RWPE2 (cell line): ENCODE data around the gene QRICH1.

Experiments used
- ATAC-seq: fragments of 200-7000 bp; cut with Tn5 transposase; 3 replicates; pipeline ENCODE4 v1.9.1; 2021; ENCODE audit warnings: low read depth
- DNase-seq: peaks from one replicate; pipeline ENCODE4 v3.0.0-alpha.2; 2020; ENCODE audit warnings: low spot score
- H3K27ac ChIP-seq: fragments of 450-650 bp; 2 replicates; pipeline ENCODE4 v1.5.1; 2017; ENCODE audit warnings: mild to moderate bottlenecking; ENCODE audit not compliant: poor library complexity, severe bottlenecking
- H3K27me3 ChIP-seq: fragments of 250-450 bp; sonication (Bioruptor Pico); 2 replicates; pipeline ENCODE4 v1.5.1; 2021; ENCODE audit warnings: mild to moderate bottlenecking, moderate library complexity; ENCODE audit not compliant: insufficient read depth, poor library complexity, severe bottlenecking
- H3K36me3 ChIP-seq: fragments of 250-450 bp; sonication (Bioruptor Pico); 2 replicates; pipeline ENCODE4 v1.5.1; 2020; ENCODE audit warnings: low read depth, mild to moderate bottlenecking, moderate library complexity
- H3K4me1 ChIP-seq: fragments of 250-450 bp; sonication (Bioruptor Pico); 2 replicates; pipeline ENCODE4 v1.5.1; 2021; ENCODE audit warnings: mild to moderate bottlenecking, moderate library complexity; ENCODE audit not compliant: insufficient read depth, poor library complexity, severe bottlenecking
- H3K4me3 ChIP-seq: fragments of 250-450 bp; sonication (Bioruptor Pico); 2 replicates; pipeline ENCODE4 v1.5.1; 2021; ENCODE audit warnings: mild to moderate bottlenecking, moderate library complexity; ENCODE audit not compliant: severe bottlenecking
- H3K9me3 ChIP-seq: fragments of 250-450 bp; sonication (Bioruptor Pico); 2 replicates; pipeline ENCODE4 v1.5.1; 2021; ENCODE audit warnings: mild to moderate bottlenecking, moderate library complexity; ENCODE audit not compliant: severe bottlenecking
- TF ChIP-seq, protein P1 (sequence below): fragments of 450-650 bp; IDR thresholded peaks from one replicate; pipeline ENCODE4 v1.5.1; 2017; ENCODE audit warnings: mild to moderate bottlenecking, moderate library complexity; ENCODE audit not compliant: poor library complexity, severe bottlenecking

Gene QRICH1

GRCh38 chr3:49022688-49023171 is 71.1 kb downstream of the QRICH1 start:
- H3K36me3 ChIP-seq, result peaks cover 49% of the 10 kb centered on the region
- peak overlapping the region; percentile 88 for H3K27ac ChIP-seq
- peaks cover 4% of the 10 kb centered on the region for H3K4me1 ChIP-seq

DNA sequence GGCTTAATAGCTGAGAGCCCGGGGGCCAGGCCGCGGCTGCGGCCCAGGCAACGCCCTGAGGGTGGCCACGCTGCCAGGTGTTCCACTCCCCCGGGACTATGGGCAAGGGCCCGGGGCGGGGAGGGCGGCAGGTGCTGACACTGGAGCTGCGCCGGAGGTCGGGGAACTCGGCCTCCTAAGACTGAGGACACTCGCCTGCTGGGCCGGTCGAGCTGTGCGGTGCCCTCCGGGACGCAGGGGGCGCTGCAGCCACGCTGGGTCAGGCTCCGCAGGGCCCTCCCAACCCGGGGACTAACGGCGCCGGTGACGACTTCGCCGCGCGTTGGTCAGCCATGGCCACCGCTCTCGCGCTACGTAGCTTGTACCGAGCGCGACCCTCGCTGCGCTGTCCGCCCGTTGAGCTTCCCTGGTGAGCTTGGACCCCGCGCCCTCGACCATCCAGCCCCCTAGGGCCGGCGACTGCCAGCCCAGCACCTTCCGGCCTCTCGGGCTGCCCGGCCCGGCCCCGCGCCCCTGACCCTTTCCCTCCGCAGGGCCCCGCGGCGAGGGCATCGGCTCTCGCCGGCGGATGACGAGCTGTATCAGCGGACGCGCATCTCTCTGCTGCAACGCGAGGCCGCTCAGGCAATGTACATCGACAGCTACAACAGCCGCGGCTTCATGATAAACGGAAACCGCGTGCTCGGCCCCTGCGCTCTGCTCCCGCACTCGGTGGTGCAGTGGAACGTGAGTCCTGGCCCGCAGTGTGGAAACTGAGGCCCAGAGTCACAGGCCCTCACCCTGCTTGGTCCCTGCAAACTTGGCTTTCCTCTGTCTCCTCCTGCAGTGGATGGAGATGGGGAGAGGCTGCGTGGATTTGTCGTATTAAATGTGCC is 71.8 kb downstream of the QRICH1 start, which contains the start of gene NDUFAF3:
Gene NDUFAF3 (plus strand): TSS at position 309 of the 875 bp plus-strand sequence. CDS start 24 bp downstream, at position 333.
- H3K9me3 ChIP-seq, result no peaks in the 10 kb centered on the region
- peaks cover 43% of the 10 kb centered on the region for H3K36me3 ChIP-seq
- no peaks in the 10 kb centered on the region for H3K27me3 ChIP-seq
- H3K27ac ChIP-seq, result peak within 1 kb of the TSS; percentile 88
- ATAC-seq (peak; percentile 71), DNase-seq (peak; percentile 96)
- H3K4me1 ChIP-seq, result peaks cover 4% of the 10 kb centered on the region
- TF ChIP-seq, protein P1, sequence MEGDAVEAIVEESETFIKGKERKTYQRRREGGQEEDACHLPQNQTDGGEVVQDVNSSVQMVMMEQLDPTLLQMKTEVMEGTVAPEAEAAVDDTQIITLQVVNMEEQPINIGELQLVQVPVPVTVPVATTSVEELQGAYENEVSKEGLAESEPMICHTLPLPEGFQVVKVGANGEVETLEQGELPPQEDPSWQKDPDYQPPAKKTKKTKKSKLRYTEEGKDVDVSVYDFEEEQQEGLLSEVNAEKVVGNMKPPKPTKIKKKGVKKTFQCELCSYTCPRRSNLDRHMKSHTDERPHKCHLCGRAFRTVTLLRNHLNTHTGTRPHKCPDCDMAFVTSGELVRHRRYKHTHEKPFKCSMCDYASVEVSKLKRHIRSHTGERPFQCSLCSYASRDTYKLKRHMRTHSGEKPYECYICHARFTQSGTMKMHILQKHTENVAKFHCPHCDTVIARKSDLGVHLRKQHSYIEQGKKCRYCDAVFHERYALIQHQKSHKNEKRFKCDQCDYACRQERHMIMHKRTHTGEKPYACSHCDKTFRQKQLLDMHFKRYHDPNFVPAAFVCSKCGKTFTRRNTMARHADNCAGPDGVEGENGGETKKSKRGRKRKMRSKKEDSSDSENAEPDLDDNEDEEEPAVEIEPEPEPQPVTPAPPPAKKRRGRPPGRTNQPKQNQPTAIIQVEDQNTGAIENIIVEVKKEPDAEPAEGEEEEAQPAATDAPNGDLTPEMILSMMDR, result peak; percentile 96
- peak within 1 kb of the TSS; percentile 75 for H3K4me3 ChIP-seq

More at GRCh38 chr3:49022688-49023171, 71.1 kb downstream of the QRICH1 start:
- Histone ChIP-seq H3K27me3 (no peaks in the 10 kb centered on the region), H3K9me3 (no peaks in the 10 kb centered on the region), H3K4me3 (peak overlapping the region; percentile 75)
- no peak for DNase-seq
- ATAC-seq, result no peak
- TF ChIP-seq, protein P1, result no peak

DNA sequence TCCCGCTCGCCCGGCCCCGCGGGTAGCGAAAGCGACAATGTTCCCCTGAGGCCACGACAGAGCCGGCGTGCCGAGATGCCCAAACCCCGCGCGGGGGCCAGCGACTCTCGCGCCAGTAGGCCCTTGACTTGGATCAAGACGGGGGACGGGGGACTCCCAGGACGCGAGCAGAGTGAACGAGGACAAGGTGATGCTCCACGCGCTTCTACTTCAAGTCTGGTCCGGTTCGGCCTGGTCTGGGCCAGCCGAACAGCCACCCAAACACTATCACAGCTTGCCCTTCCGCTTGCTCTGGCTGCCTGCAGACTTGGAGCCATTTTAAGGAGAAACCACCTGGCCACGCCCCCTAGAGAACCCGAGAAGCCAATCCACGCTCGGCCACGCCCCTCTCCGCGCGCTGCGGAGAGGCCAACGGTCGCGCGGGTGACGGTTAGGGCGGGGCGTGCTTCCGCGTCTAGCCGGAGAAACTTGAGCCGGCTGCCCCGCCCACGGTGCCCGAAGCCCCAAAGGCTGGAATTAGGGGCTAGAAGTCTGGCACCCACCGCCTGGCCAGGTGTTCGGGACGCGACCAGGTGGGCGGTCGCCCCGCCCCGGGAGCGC is 72.6 kb downstream of the QRICH1 start:
- peaks cover 41% of the 10 kb centered on the region for H3K36me3 ChIP-seq

DNA sequence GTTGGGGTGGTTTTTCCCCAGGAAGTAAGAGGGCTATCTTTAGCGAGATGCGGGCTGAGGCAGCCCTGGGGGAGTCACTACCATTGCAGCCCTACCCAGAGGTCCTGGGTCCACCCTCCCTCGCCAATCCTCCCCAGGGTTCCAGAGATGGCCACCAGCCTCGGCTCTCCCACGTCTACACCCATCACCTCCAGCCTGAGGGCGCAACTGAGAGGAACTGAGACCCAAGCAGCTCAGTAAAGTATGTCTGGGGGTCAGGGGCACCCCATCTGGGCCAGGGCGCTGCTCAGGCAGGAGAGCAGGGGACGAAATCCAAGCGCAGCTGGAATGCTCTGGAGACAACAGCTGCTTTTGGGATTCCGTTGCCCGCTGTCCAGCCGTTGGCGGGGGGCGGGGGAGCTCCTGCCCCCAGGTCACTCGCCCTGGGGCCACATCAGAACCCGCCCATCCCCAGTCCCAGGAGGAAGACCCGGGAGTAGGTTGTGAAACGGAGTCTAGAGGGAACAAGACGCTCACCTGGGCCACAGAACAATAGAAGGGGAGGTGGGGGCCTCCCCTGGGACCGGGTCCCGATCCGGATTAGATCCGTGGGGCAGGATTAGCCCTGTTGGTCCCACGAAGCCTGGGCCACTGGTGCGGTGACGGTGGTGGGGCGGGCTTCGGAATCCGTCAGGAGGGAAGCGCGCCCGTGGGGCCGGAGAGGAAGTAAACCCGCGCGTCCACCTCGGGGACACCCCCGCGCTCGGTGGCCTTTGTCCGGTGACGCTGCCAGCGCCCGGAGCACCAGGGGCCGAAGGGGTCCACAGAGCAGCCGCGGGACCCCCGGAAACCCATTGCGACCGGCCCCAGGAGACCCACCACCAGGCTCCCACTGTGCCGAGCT is 73.3 kb downstream of the QRICH1 start:
- Histone ChIP-seq H3K36me3 (peaks cover 42% of the 10 kb centered on the region), H3K4me1 (peaks cover 4% of the 10 kb centered on the region), H3K9me3 (no peaks in the 10 kb centered on the region), H3K4me3 (peak overlapping the region; percentile 75), H3K27me3 (no peaks in the 10 kb centered on the region), H3K27ac (peak overlapping the region; percentile 88)
- DNase-seq (no peak), ATAC-seq (no peak)
- TF ChIP-seq, protein P1, result no peak

More for the DNA sequence above, 72.6 kb downstream of the QRICH1 start:
- ATAC-seq, result peak; percentile 43
- Histone ChIP-seq H3K27me3 (no peaks in the 10 kb centered on the region), H3K4me3 (peak overlapping the region; percentile 75), H3K27ac (peak overlapping the region; percentile 88), H3K9me3 (no peaks in the 10 kb centered on the region), H3K4me1 (peaks cover 4% of the 10 kb centered on the region)
- TF ChIP-seq, protein P1, result no peak
- DNase-seq, result peak; percentile 99
